ENCODE data around the gene KIF15.

The KIF15 gene

DNA sequence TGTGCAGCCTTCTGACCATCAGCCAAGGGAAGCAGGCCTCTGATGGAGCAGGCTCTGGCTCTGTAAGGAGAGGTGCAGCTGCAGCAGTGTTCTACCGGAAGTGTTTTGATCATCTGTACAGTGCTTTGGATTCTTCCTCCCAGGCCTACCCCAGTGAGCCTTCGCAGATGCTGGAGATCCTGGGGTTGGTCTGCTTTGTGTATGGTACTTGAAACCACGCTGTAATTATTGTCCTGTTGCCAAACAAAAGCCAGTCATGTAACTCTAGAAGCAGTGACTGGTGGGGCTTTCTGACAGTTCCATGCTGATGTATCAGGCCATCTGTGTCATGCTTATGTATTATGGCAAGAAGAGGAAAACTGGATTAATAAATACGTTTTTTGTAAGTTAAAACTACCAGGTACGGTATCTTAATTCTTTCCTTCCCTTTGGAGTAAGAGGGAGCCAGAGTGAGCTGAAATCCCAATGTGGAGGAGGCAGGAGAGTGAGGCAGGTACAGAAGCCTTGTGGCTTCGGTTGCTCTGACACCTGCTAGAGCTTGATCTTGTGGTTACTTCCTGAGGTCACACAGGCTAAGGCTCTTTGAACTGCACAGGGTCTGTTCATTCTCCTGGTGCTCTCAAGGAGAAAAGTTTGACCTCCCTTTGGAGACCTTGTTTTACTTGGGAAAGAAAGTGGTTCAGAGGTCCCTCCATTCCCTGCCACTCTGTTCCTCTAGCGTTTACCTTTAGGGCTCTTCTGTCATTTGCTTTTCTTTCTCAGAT, 103.9 kb downstream of the KIF15 start:
- Mint-ChIP-seq H3K9me3 (no peaks in the 10 kb centered on the region), H3K36me3 (ENCODE audit: low read depth) (peaks cover 23% of the 10 kb centered on the region), H3K27ac (peak overlapping the region in 2 of 3 experiments; percentile 42 to 49), H3K27me3 (ENCODE audit: low read depth) (no peaks in the 10 kb centered on the region), H3K4me3 (peak overlapping the region in 1 of 3 experiments; percentile 53), H3K4me1 (peaks cover 20% of the 10 kb centered on the region)
- TF ChIP-seq, protein P1, sequence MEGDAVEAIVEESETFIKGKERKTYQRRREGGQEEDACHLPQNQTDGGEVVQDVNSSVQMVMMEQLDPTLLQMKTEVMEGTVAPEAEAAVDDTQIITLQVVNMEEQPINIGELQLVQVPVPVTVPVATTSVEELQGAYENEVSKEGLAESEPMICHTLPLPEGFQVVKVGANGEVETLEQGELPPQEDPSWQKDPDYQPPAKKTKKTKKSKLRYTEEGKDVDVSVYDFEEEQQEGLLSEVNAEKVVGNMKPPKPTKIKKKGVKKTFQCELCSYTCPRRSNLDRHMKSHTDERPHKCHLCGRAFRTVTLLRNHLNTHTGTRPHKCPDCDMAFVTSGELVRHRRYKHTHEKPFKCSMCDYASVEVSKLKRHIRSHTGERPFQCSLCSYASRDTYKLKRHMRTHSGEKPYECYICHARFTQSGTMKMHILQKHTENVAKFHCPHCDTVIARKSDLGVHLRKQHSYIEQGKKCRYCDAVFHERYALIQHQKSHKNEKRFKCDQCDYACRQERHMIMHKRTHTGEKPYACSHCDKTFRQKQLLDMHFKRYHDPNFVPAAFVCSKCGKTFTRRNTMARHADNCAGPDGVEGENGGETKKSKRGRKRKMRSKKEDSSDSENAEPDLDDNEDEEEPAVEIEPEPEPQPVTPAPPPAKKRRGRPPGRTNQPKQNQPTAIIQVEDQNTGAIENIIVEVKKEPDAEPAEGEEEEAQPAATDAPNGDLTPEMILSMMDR (IDR thresholded peaks at IDR 0.05; ENCODE audit: unreplicated experiment in 3 of 3): no peak

DNA sequence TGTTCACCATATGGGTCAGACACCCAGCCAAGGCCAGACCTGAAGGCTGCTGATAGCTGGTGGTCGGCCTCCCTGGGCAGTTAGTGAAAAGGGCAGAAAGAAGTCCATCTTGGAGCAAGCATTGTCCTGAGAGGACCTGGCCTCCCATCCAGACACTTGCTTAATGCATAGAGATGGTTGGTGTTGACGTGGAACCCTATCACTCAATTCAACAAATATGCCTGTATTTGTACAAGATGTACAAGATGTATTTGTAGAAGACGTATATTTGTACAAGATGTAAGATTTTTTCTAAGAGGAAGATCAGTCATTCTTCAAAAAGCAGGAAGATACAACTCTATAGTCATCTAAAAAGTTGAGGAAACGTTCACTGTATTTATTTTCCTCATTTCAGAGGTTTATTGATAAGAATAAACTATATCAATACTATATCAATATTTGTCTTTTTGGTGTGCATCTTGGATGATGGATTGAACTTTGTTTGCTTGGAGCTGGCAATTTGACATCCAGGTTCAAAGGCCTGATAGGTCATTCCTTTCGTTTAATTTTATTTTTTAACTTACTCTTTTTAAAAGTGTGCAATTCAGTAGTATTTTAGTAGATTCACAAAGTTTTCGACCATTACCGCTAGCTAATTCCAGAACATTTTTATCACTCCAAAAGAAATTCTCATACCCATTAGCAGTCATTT, 106.0 kb downstream of the KIF15 start:
- H3K27me3 Mint-ChIP-seq (ENCODE audit: low read depth): no peaks in the 10 kb centered on the region
- no peak overlapping the region for H3K27ac Mint-ChIP-seq
- H3K36me3 Mint-ChIP-seq (ENCODE audit: low read depth): peaks cover 23% of the 10 kb centered on the region
- TF ChIP-seq, protein P1 (IDR thresholded peaks at IDR 0.05; ENCODE audit: unreplicated experiment in 3 of 3): no peak
- no peaks in the 10 kb centered on the region for H3K9me3 Mint-ChIP-seq
- H3K4me3 Mint-ChIP-seq: no peak overlapping the region
- H3K4me1 Mint-ChIP-seq: peaks cover 18% of the 10 kb centered on the region

DNA sequence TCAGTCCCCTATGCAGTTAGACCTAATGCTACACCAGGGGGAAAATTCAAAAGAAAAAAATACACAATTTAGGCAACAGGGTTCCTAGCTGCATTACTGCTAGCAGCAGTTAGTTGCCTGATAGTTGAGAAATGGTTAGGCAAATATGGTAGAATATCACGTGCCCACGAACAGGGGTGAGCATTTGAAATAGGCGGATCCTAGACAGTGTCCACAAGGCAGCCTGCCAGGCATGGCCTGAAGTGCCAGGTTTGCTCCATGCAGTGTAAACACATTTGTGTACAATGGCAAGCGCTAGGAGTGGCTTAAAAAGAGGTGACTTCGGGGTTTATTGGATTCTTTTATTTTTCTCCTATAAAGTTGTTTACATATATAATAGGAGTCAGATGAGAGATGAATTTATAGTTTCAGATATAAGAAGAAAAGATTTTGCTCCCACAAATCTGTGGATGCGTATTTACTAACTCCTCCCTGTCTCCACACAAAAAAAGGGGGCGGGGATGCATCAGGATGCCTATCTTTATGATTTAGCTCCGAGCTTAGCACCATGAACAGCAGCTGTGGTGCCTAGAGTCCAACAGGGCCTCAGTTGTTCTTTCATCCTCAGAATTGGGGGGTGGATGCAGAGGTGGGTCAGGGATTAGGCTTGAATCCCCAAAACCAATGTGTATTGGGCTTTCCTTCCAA, 108.9 kb downstream of the KIF15 start:
- TF ChIP-seq, protein P1 (IDR thresholded peaks at IDR 0.05; ENCODE audit: unreplicated experiment in 3 of 3): no peak
- H3K27me3 Mint-ChIP-seq (ENCODE audit: low read depth): no peaks in the 10 kb centered on the region
- peaks cover 3% of the 10 kb centered on the region for H3K4me1 Mint-ChIP-seq
- H3K9me3 Mint-ChIP-seq: no peaks in the 10 kb centered on the region
- no peak overlapping the region for H3K4me3 Mint-ChIP-seq
- peaks cover 18% of the 10 kb centered on the region for H3K36me3 Mint-ChIP-seq (ENCODE audit: low read depth)
- no peak overlapping the region for H3K27ac Mint-ChIP-seq

DNA sequence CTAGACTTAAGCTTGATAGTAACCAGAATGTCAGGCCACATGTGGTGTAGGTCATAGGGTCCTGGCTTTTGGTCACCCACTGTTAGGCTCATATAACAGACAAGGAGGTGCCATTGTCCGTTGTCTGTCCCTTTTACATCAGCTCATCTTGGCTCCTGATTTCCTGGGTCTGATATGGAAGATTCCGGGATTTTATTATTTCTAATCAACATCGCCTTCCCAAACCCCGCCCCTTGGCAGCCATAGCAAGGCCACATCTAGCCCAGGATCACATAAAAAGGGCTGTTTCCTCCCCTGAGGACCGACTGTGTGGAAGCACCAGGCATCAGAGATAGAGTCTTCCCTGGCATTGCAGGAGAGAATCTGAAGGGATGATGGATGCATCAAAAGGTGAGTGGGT, 112.7 kb downstream of the KIF15 start, which contains the start of gene TGM4:
TGM4 (plus strand) TSS at position 301 of the 400 bp plus-strand sequence; CDS start at position 372, 71 bp downstream.
- TF ChIP-seq, protein P1 (IDR thresholded peaks at IDR 0.05; ENCODE audit: unreplicated experiment in 3 of 3): no peak
- Mint-ChIP-seq H3K27me3 (ENCODE audit: low read depth) (no peaks in the 10 kb centered on the region), H3K27ac (no peak within 1 kb of the TSS), H3K36me3 (ENCODE audit: low read depth) (no peaks in the 10 kb centered on the region), H3K9me3 (no peaks in the 10 kb centered on the region), H3K4me3 (no peak within 1 kb of the TSS), H3K4me1 (no peaks in the 10 kb centered on the region)

DNA sequence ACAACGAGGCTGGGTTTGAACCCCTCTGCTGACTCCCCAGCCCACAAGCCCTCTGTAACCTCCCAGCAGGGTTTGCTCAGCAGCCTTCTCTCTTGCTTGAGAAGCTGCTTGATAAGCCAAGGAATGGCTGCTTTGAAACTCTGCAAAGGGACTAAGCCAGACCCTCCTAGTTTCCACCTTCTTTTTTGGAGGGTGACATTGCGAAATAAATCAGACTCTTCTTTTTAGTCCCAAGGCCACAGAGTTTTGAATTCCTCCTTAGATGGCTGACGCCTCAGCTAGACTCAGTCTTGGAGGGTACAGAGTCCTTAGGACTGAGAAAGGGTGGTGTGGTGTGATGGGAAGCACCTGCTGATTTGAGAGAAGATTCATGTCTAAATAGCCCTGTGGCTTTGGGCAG, 114.0 kb downstream of the KIF15 start:
- no peak overlapping the region for H3K27ac Mint-ChIP-seq
- peaks cover 5% of the 10 kb centered on the region for H3K27me3 Mint-ChIP-seq (ENCODE audit: low read depth)
- no peaks in the 10 kb centered on the region for H3K4me1 Mint-ChIP-seq
- H3K4me3 Mint-ChIP-seq: no peak overlapping the region
- no peaks in the 10 kb centered on the region for H3K9me3 Mint-ChIP-seq
- no peaks in the 10 kb centered on the region for H3K36me3 Mint-ChIP-seq (ENCODE audit: low read depth)
- TF ChIP-seq, protein P1 (IDR thresholded peaks at IDR 0.05; ENCODE audit: unreplicated experiment in 3 of 3): no peak
